ENCODE results near the gene MOXD1. TPM values are rescaled to one million over a fixed set of nuclear protein-coding genes. Genes with fewer than 3 reads are reported as not detected.
A peak's percentile ranks its signal among the peaks of the same experiment; 100 is the strongest.

Gene MOXD1
- total RNA-seq, result not detected

- DNase-seq, result no peak
- peak within 1 kb of the TSS; percentile 49 for H3K4me3 Mint-ChIP-seq
- H3K4me1 Mint-ChIP-seq (ENCODE audit: low read depth), result peaks cover 7% of the 10 kb centered on the region
- ChIA-PET CTCF (no interaction called here), POLR2A (no interaction called here)
- no peak within 1 kb of the TSS for H3K27ac Mint-ChIP-seq
- no peaks in the 10 kb centered on the region for H3K9me3 Mint-ChIP-seq (ENCODE audit: insufficient read depth)
- peak; percentile 79 for ATAC-seq
- no peaks in the 10 kb centered on the region for H3K36me3 Mint-ChIP-seq (ENCODE audit: low read depth)
- H3K27me3 Mint-ChIP-seq (ENCODE audit: low read depth), result peaks cover 43% of the 10 kb centered on the region
Measured at GRCh38 chr6:132400883-132401617, at the start of gene MOXD1. Gene MOXD1, minus strand, starts transcription at chr6:132401475. Its CDS starts 49 bp downstream, at chr6:132401426.

- Mint-ChIP-seq H3K4me3 (no peak overlapping the region), H3K4me1 (ENCODE audit: low read depth) (no peaks in the 10 kb centered on the region), H3K27me3 (ENCODE audit: low read depth) (no peaks in the 10 kb centered on the region), H3K9me3 (ENCODE audit: insufficient read depth) (peaks cover 3% of the 10 kb centered on the region), H3K36me3 (ENCODE audit: low read depth) (peaks cover 7% of the 10 kb centered on the region), H3K27ac (no peak overlapping the region)
- POLR2A ChIA-PET, result no interaction called here
- CTCF ChIA-PET, result interaction anchor here (2.6 kb wide), 1 partner anchor 167 kb away, joined by 7 read pairs; no protein-coding TSS in a partner anchor
- ATAC-seq (no peak), DNase-seq (no peak)
Measured at GRCh38 chr6:132446855-132447241, 45.6 kb upstream of the MOXD1 start.

- no peaks in the 10 kb centered on the region for H3K27me3 Mint-ChIP-seq (ENCODE audit: low read depth)
- ChIA-PET CTCF (interaction anchor here (2.6 kb wide), 1 partner anchor 166 kb away, joined by 7 read pairs; no protein-coding TSS in a partner anchor), POLR2A (no interaction called here)
- no peak for DNase-seq
- no peak overlapping the region for H3K4me3 Mint-ChIP-seq
- no peaks in the 10 kb centered on the region for H3K4me1 Mint-ChIP-seq (ENCODE audit: low read depth)
- H3K36me3 Mint-ChIP-seq (ENCODE audit: low read depth), result peaks cover 7% of the 10 kb centered on the region
- H3K27ac Mint-ChIP-seq, result no peak overlapping the region
- no peak for ATAC-seq
- peaks cover 6% of the 10 kb centered on the region for H3K9me3 Mint-ChIP-seq (ENCODE audit: insufficient read depth)
Measured at GRCh38 chr6:132446141-132446854, 45.0 kb upstream of the MOXD1 start.

- no peak overlapping the region for H3K4me3 Mint-ChIP-seq
Measured at GRCh38 chr6:132445201-132445951, 44.1 kb upstream of the MOXD1 start.

GRCh38 chr6:132443206-132443605 lies 41.9 kb upstream of the MOXD1 start:
- peaks cover 3% of the 10 kb centered on the region for H3K27me3 Mint-ChIP-seq (ENCODE audit: low read depth)
- DNase-seq, result no peak
- no peaks in the 10 kb centered on the region for H3K4me1 Mint-ChIP-seq (ENCODE audit: low read depth)
- ChIA-PET POLR2A (no interaction called here), CTCF (no interaction called here)
- H3K4me3 Mint-ChIP-seq, result no peak overlapping the region
- no peak for ATAC-seq
- no peaks in the 10 kb centered on the region for H3K36me3 Mint-ChIP-seq (ENCODE audit: low read depth)
- H3K27ac Mint-ChIP-seq, result no peak overlapping the region
- H3K9me3 Mint-ChIP-seq (ENCODE audit: insufficient read depth), result peaks cover 6% of the 10 kb centered on the region

More at GRCh38 chr6:132445201-132445951, 44.1 kb upstream of the MOXD1 start:
- no peaks in the 10 kb centered on the region for H3K27me3 Mint-ChIP-seq (ENCODE audit: low read depth)
- H3K27ac Mint-ChIP-seq, result no peak overlapping the region
- H3K4me1 Mint-ChIP-seq (ENCODE audit: low read depth), result no peaks in the 10 kb centered on the region
- H3K9me3 Mint-ChIP-seq (ENCODE audit: insufficient read depth), result peaks cover 6% of the 10 kb centered on the region
- ChIA-PET POLR2A (no interaction called here), CTCF (interaction anchor here (2.6 kb wide), 1 partner anchor 165 kb away, joined by 7 read pairs; no protein-coding TSS in a partner anchor)
- DNase-seq (no peak), ATAC-seq (no peak)
- H3K36me3 Mint-ChIP-seq (ENCODE audit: low read depth), result peaks cover 3% of the 10 kb centered on the region

GRCh38 chr6:132430110-132430509 lies 28.8 kb upstream of the MOXD1 start:
- CTCF ChIA-PET, result no interaction called here
- ATAC-seq, result no peak
- Mint-ChIP-seq H3K27me3 (ENCODE audit: low read depth) (peaks cover 4% of the 10 kb centered on the region), H3K27ac (no peak overlapping the region), H3K4me3 (no peak overlapping the region), H3K36me3 (ENCODE audit: low read depth) (no peaks in the 10 kb centered on the region), H3K9me3 (ENCODE audit: insufficient read depth) (no peaks in the 10 kb centered on the region), H3K4me1 (ENCODE audit: low read depth) (no peaks in the 10 kb centered on the region)
- POLR2A ChIA-PET, result no interaction called here
- no peak for DNase-seq

GRCh38 chr6:132425176-132425575 lies 23.9 kb upstream of the MOXD1 start:
- no peaks in the 10 kb centered on the region for H3K36me3 Mint-ChIP-seq (ENCODE audit: low read depth)
- DNase-seq (no peak), ATAC-seq (no peak)
- H3K4me1 Mint-ChIP-seq (ENCODE audit: low read depth), result no peaks in the 10 kb centered on the region
- H3K4me3 Mint-ChIP-seq, result no peak overlapping the region
- no peaks in the 10 kb centered on the region for H3K9me3 Mint-ChIP-seq (ENCODE audit: insufficient read depth)
- no peak overlapping the region for H3K27ac Mint-ChIP-seq
- CTCF ChIA-PET, result no interaction called here
- no peaks in the 10 kb centered on the region for H3K27me3 Mint-ChIP-seq (ENCODE audit: low read depth)
- POLR2A ChIA-PET, result no interaction called here

GRCh38 chr6:132423839-132424238 lies 22.6 kb upstream of the MOXD1 start:
- POLR2A ChIA-PET, result no interaction called here
- H3K36me3 Mint-ChIP-seq (ENCODE audit: low read depth), result no peaks in the 10 kb centered on the region
- ATAC-seq (no peak), DNase-seq (no peak)
- no peak overlapping the region for H3K4me3 Mint-ChIP-seq
- no peaks in the 10 kb centered on the region for H3K27me3 Mint-ChIP-seq (ENCODE audit: low read depth)
- no peak overlapping the region for H3K27ac Mint-ChIP-seq
- no peaks in the 10 kb centered on the region for H3K9me3 Mint-ChIP-seq (ENCODE audit: insufficient read depth)
- CTCF ChIA-PET, result no interaction called here
- no peaks in the 10 kb centered on the region for H3K4me1 Mint-ChIP-seq (ENCODE audit: low read depth)

- no peaks in the 10 kb centered on the region for H3K36me3 Mint-ChIP-seq (ENCODE audit: low read depth)
- CTCF ChIA-PET, result interaction anchor here (1.9 kb wide), 1 partner anchor 139 kb away, joined by 6 read pairs; no protein-coding TSS in a partner anchor
- no peaks in the 10 kb centered on the region for H3K4me1 Mint-ChIP-seq (ENCODE audit: low read depth)
- H3K9me3 Mint-ChIP-seq (ENCODE audit: insufficient read depth), result no peaks in the 10 kb centered on the region
- ATAC-seq, result no peak
- no peak for DNase-seq
- POLR2A ChIA-PET, result no interaction called here
- no peak overlapping the region for H3K4me3 Mint-ChIP-seq
- H3K27ac Mint-ChIP-seq, result no peak overlapping the region
- peaks cover 7% of the 10 kb centered on the region for H3K27me3 Mint-ChIP-seq (ENCODE audit: low read depth)
Measured at GRCh38 chr6:132418235-132418965, 17.1 kb upstream of the MOXD1 start.

GRCh38 chr6:132414761-132415160 lies 13.5 kb upstream of the MOXD1 start:
- H3K4me3 Mint-ChIP-seq, result no peak overlapping the region
- ChIA-PET CTCF (no interaction called here), POLR2A (no interaction called here)
- no peaks in the 10 kb centered on the region for H3K36me3 Mint-ChIP-seq (ENCODE audit: low read depth)
- DNase-seq (no peak), ATAC-seq (no peak)
- H3K27me3 Mint-ChIP-seq (ENCODE audit: low read depth), result peaks cover 15% of the 10 kb centered on the region
- no peaks in the 10 kb centered on the region for H3K4me1 Mint-ChIP-seq (ENCODE audit: low read depth)
- no peak overlapping the region for H3K27ac Mint-ChIP-seq
- H3K9me3 Mint-ChIP-seq (ENCODE audit: insufficient read depth), result no peaks in the 10 kb centered on the region

GRCh38 chr6:132414322-132414721 lies 13.0 kb upstream of the MOXD1 start:
- no peak overlapping the region for H3K4me3 Mint-ChIP-seq
- H3K9me3 Mint-ChIP-seq (ENCODE audit: insufficient read depth), result no peaks in the 10 kb centered on the region
- no peaks in the 10 kb centered on the region for H3K36me3 Mint-ChIP-seq (ENCODE audit: low read depth)
- H3K4me1 Mint-ChIP-seq (ENCODE audit: low read depth), result no peaks in the 10 kb centered on the region
- CTCF ChIA-PET, result no interaction called here
- ATAC-seq, result no peak
- POLR2A ChIA-PET, result no interaction called here
- no peak overlapping the region for H3K27ac Mint-ChIP-seq
- no peak for DNase-seq
- peaks cover 15% of the 10 kb centered on the region for H3K27me3 Mint-ChIP-seq (ENCODE audit: low read depth)

- Mint-ChIP-seq H3K27me3 (ENCODE audit: low read depth) (peaks cover 15% of the 10 kb centered on the region), H3K36me3 (ENCODE audit: low read depth) (no peaks in the 10 kb centered on the region), H3K4me3 (no peak overlapping the region), H3K27ac (no peak overlapping the region), H3K9me3 (ENCODE audit: insufficient read depth) (no peaks in the 10 kb centered on the region), H3K4me1 (ENCODE audit: low read depth) (no peaks in the 10 kb centered on the region)
- ChIA-PET POLR2A (no interaction called here), CTCF (no interaction called here)
- no peak for ATAC-seq
- DNase-seq, result no peak
Measured at GRCh38 chr6:132413499-132413802, 12.2 kb upstream of the MOXD1 start.

All from activated CD8-positive, alpha-beta T cell treated with anti-CD3 and anti-CD28 coated beads, Interleukin-2, amount 10 ng/mL, durations not matched to agents 7 days and 5 days (primary cell).